ENCODE results near the gene PCSK5.
"Not testable (repeated sequence)": the region's sequence is repeated elsewhere in the genome, so short reads cannot be mapped to it uniquely, and the experiment has no call there.

PCSK5 gene

DNA sequence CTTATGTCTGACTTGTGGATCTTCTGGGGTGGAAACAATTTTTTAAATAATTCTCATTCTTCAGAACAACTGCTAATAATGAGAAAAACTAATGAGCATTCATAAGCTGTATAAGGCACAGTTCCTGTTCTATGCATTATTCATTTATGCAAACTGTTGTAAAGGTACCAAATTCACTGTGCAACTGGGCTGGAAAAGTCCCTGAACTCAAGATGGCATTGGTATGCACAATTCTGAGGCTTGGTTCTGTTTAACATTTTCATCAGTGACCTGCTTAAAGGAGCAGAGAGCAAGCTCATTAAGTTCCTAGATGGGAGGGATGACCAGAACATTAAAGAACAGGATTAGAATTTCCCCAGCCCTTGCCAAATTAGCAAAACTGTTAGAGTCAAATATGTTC is 399.2 kb downstream of the PCSK5 start:
- no peak for DNase-seq

DNA sequence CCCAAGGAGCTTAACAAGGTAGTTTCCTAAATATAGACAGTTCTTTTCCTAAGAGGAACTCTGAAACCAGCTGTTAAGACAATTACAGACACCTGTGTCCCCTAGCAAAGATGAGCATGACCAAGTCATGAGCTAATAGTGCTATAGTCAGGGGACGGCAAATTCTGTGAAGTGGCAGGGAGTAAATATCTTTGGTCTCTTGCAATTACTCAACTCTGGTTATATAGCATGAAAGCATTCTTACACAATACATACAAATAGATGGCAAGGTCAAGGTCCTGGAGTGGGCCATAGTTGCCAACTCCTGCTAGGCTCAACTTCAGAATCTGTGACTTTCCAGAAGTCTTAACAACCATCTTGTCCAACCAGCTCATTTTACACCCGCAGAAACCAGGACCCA is 400.1 kb downstream of the PCSK5 start:
- no peak for DNase-seq

DNA sequence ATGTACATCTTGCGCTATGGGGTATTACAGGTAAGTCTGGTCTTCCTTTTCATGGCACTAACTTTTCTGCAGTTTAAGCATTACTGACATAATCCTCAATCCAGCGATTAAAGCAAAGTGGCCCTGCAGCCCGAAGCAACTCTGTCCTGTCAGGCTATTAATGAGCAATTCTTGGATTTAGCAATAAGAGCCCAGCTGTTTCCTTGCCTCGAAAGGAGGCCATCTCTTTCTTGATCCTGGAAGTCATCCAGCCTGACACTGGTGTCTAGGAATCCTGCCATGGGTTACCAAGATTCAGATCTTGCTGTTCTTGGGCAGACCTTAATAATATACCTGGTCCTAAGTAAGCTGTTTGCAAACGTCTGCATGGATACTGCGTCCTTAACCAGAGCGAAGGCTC is 401.8 kb downstream of the PCSK5 start:
- DNase-seq: no peak

DNA sequence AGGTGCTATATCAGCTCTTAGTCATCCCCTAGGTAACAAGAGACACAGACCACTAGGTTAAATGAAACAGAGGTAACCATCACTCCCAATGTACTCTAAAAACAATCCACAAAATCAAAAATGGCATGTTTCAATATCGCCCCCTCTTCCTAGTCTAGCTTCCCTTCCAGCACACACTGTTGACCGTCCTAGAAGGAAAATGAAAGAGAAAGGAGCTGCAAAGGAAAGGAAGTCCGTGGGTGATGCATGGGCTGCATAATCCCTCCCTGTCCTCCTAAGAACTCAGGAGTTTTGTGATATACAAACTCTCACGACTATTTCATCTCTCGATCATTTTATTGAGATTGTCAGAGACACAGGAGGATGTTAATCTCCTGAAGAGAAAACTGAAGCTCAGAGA is 402.2 kb downstream of the PCSK5 start:
- no peak for DNase-seq

DNA sequence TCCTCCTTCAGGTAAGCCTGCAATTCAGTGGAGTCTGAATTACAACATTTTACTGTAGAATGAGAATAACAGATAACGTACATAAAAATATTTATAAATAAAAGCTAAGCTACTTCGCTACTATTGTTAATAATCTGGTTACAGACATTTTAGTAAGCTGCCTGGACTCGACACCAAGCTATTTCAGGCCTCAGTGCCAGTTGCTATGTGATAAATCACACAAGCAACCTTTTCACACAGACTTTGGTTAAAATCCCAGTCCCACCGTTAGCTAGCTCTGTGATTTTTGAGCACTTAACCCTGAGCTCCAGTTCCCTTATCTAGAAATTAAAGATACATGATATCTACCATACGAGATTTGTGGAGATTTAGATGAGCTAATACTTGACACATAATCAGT is 403.8 kb downstream of the PCSK5 start:
- no peak for DNase-seq

DNA sequence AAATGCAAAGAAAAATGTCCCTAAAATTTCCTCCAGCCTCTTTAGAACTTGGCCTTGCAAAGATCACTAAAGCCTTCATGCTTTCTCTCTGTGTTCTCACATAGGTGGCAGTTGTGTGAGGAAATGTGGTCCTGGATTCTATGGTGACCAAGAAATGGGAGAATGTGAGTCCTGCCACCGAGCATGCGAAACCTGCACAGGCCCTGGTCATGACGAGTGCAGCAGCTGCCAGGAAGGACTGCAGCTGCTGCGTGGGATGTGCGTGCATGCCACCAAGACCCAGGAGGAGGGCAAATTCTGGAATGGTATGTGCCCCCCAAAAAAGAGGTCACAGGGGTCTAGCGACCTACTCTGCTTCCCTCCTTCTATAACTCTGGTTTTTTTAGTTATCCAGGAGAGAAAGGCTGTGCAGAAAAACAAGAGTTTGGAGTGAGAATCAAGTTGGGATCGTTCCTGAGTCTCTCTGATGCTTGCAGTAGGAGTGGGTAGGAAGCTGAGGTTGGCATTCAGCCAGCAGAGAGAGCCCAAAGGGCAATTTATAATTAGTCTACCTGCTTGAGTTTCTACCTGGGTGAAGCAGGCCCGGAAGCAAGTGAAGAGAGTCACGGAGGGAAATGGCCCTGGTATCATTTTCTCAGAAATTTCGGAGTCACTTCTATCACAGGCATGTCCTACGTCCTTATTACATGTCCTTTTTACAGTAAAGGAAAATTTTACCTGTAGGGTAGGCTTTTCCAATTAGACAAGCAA is 406.3 kb downstream of the PCSK5 start:
- no peak for DNase-seq

- no peak for DNase-seq
These were observed 407.3 kb downstream of the PCSK5 start for GRCh38 chr9:76297721-76298239.

GRCh38 chr9:76298521-76299144 is 408.2 kb downstream of the PCSK5 start:
- no peak for DNase-seq

DNA sequence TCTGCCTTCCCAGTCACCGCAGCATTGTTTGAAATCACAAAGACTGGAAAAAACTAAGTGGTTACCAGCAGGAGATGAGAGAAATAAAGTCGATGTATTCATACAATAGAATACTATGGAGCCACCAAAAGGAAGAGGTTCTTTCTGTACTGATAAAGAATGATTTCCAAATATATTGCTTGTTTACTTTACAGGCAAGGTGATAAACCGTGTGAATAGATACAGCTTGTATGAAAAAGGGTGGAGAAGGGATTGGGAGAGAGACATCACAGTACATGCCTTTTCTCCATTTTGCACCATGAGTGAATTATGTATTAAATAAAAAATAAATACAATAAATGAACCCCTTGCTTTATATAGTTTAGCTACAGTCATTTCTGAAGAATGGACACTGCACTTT is 412.1 kb downstream of the PCSK5 start:
- DNase-seq: no peak

- no peak for DNase-seq
These were observed 412.6 kb downstream of the PCSK5 start for GRCh38 chr9:76302947-76303550.

DNA sequence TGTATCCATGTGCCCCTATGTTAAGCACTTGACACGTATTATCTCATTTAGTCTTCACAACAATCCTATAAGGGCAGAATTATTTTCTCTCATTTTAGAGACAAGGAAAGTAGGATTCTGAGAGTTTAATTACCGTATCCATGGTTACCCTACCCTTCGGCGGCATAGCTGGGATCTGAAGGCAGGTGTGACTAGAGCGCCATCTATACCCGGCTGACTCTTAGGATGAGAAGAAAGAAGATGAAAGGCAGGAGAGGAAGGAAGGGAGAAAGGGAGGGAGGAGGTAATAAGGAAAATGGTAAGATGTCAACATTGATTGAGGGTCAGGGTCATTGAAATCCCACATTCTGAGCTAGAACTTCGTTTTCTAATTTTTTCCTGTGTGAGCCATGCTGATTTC is 416.6 kb downstream of the PCSK5 start:
- DNase-seq: not testable (repeated sequence)

GRCh38 chr9:76310577-76310976 is 420.1 kb downstream of the PCSK5 start:
- DNase-seq: no peak

DNA sequence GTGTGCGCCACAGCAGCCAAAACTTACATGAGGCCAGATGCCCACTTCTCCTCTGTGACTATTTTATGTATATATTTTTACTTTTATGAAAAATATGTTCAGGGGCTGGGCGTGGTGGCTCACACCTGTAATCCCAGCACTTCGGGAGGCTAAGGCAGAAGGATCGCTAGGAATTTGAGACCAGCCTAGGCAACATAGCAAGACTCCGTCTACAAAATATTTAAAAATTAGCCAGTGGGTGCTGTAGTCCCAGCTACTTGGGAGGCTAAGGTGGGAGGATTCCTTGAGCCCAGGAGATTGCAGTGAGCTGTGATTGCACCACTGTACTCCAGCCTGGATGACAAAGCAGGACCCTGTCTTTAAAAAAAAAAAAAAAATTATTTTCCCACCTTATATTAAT is 420.5 kb downstream of the PCSK5 start:
- DNase-seq: no peak

- DNase-seq: no peak
These were observed 421.1 kb downstream of the PCSK5 start for GRCh38 chr9:76311537-76311936.

DNA sequence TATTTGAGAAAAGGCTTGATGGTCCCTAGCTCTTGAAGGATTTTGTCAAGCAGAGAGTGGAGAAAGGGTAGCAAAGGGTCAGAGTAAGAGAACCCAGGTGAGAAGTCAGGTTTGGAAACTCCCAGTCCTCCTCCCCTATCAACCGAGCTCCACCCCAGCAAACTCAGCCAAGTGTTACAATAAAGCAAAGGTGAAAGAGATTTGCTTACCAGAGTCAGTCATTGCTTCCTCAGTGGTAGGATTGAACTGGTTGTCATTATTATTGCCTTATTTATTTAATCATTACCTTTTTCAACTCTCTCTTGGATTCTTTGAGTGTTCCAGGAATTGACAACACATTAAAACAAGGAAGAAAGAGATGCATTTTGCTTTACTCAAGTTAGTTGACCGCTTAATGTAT is 423.3 kb downstream of the PCSK5 start:
- DNase-seq: no peak

- no peak for DNase-seq
These were observed 423.8 kb downstream of the PCSK5 start for GRCh38 chr9:76314321-76314720.

DNA sequence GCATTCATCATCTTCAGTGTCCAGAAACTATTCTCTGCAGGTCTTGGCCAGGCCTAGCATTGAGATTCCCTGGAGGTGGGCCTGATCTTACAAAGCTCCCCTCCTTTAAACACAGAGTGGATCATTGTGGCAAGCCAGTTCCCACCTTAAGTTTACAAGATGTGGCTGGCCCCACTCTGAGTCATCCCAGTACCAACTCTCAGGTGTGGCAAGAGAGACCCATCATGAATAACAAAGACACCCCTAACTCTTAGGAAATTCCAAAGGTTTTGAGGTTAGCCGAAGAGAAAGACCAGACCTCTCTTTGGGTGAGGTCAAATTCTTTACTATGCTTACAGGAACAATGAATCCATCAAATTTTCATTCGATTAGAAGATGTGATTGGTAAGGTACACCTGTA is 425.6 kb downstream of the PCSK5 start:
- DNase-seq: no peak

DNA sequence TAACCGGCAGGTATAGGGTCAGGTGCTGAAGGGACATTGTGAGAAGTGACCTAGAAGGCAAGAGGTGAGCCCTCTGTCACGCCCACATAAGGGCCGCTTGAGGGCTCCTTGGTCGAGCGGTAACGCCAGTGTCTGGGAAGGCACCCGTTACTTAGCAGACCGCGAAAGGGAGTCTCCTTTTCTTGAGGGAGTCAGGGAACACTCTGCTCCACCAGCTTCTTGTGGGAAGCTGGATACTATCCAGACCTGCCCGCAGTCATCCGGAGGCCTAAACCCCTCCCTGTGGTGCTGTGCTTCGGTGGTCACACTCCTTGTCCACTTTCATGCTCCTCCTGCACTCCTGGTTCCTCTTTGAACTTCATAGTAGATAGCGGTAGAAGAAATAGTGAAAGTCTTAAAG is 429.0 kb downstream of the PCSK5 start:
- not testable (repeated sequence) for DNase-seq

GRCh38 chr9:76321195-76321828 is 430.8 kb downstream of the PCSK5 start:
- DNase-seq: no peak

DNA sequence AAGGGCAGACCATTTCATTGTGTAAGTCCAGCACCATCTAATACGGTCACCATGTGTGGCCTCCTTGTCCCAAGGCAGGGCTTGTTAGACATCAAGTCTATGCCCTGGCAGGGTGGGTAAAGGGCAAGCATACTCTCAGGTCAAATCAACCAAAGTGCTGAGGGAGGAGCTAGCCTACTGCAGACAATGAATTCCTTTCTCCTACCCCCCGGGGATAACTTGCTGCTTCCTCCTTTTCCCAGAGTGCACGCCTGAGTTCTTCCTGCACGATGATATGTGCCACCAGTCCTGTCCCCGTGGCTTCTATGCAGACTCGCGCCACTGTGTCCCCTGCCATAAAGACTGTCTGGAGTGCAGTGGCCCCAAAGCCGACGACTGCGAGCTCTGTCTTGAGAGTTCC is 432.3 kb downstream of the PCSK5 start:
- no peak for DNase-seq

DNA sequence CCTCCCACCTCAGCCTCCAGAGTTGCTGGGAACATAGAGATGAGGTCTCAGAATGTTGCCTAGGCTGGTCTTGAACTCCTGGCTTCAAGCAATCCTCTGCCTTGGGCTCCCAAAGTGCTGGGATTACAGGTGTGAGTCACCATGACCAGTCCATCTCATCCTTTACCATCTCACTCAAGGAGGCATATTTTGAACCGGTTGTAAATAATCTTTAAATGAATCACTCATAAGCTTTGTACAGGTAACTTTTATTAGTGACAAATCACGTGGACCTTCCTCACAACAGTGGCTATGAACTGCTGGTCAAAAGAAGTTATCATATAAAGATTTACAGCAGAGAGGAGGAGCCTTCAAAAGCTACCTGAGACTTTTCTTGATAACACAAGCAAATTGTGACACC is 433.0 kb downstream of the PCSK5 start:
- DNase-seq: no peak

DNA sequence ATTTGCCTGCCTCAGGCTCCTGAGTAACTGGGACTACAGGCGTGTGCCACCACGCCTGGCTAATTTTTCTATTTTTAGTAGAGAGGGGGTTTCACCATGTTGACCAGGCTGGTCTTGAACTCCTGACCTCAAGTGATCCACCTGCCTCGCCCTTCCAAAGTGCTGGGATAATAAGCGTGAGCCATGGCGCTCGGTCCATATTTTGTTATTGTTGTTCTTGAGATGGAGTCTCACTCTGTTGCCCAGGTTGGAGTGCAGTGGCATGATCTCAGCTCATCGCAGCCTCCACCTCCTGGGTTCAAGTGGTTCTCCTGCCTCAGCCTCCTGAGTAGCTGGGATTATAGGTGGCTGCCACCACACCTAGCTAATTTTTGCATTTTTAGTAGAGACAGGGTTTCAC is 433.6 kb downstream of the PCSK5 start:
- DNase-seq: not testable (repeated sequence)

GRCh38 chr9:76330034-76330433 is 439.6 kb downstream of the PCSK5 start:
- no peak for DNase-seq

DNA sequence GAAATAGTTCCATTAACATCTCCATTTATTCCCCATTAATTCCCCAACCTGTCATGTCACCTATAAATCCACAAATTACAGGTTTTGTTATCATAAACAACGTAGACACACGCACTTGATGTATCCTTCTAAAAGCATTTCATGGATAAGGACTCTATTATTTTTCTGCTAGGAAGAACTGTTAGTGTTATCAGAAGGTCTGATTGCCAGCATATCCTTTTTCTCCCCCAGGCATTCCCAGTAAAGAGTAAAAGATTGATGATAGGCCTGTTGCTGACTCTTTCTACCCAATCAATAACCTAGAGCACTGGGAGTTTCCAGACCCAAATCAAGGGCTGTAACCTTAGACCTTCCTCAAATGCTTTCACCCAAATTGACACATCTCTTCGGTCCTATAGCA is 442.9 kb downstream of the PCSK5 start:
- DNase-seq: no peak
